HG03342 (cell line): ENCODE data around the gene MRAS.

ENCODE experiments used
- ATAC-seq: cut with Tn5 transposase; IDR thresholded peaks from one replicate; pipeline ENCODE4 v1.9.1; 2021; ENCODE audit warnings: mild to moderate bottlenecking, moderate library complexity; ENCODE audit not compliant: unreplicated experiment

The MRAS gene

GRCh38 chr3:138384976-138385375, 36.6 kb downstream of the MRAS start:
- no peak for ATAC-seq

DNA sequence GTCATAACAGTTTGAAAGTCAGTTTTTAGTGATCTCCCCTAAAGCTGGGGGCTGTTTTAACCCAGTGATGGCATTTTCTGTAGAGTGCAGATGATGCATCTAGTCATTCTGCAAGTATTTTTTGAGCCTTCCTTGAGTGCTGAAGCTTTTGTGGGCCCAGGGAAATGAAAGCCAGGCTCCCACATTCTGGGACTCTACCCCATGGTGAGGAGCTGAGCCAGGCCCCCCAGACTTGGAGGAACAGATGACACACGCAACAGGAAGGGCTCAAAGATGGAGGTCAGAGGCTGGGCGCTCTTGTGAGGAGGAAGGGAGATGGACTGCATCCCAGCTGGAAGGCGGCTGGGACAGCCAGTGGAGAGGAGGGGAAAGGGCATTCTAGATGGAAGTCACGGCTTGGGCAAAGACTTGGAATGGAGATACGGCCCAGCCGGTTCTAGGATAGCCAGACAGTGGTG, 40.8 kb downstream of the MRAS start:
- no peak for ATAC-seq

- no peak for ATAC-seq
Measured at GRCh38 chr3:138389841-138390581, 41.6 kb downstream of the MRAS start.

DNA sequence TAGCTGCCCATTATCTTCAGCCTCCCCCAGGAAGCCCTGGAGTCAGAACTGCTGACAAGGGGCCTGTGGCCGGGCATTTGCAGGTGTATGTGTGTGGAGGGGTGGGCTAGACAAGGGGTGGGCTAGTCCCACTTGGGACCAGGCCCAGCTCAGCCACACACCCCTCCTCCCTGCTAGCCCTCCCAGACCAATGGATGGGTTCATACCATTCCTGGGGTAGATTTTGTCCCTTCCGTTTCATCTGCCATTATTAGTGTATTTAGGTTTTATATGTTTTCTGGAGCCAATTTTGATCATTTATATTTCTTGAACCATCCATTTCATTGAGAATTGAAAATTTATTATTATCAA, 42.2 kb downstream of the MRAS start:
- no peak for ATAC-seq

DNA sequence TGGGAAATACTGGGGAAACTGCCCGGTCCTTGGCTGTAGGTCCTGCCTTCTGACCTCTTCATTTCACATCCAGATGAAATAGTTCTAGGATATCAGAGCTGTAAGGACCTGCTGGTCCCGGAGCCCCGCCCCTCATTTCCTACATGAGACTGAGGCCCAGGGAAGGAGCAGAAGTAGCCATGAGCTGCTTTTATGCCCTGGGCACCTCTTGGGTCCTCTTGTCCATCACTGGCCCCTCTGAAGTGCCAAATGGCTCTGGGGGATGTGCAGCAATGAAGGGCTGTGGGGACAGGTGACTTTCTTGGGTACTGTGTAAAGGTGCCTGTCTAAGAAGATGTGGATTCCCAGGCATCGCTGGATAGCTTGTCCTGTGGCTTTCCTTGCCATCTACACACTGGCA, 45.8 kb downstream of the MRAS start:
- ATAC-seq = no peak

DNA sequence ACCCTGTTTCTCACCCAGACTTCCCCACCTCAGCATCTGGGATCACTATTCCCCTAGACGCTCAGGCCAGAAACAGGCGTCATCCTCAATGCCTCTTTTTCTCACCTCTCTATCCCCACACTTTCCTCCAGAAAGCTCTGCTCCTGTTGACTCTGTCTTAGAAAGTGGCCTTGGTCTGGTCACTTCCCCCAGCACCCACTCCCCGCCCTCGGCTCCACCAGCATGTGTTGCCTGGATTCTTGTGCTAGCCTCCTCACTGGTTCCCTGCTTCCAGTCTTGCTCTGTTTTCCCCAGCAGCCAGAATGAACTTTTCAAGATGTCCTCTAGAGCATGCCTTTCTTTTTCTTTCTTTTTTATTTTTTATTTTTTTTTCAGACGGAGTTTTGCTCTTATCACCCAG, 46.3 kb downstream of the MRAS start:
- no peak for ATAC-seq

DNA sequence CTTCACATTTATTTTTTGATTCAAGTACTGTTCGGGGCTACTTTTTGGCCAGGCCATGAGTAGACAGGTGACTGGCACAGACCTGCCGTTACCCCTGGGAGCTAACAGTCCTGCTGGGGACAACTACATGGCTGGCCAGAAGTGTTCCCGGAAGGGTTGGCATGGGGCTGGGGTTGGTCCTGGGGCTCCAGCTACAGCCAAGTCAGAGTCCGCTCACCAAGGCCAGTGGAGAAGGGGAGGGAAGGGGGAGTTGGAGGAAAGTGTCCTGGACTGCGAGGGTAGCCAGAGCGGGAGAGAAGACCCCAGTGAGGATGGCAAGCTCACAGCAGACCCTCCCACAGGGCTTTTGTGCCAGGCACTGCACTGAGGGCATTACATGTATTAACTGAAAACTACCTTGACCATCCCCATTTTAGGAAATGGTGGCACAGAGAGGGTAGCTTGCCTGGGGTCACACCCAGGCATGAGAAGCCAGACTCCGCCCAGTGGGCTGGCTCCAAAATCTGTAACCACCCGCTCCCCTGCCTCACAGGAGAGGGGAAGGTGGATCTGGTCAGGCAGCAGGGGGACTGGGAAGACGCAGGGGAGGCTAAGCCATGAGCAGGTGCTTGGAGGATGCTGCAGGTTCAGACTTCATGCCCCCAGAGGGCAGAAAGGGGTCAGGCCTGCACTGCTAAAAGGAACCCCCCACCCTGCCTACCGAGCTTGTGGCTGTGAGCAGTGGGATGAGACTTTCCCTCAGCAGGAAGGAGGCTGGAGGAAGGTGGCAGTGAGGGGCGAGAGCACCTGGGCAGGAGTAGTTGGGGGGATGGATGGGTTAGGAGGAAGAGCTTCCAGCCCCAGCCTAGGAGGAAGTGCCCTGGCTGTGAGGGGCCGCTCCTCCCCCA, 47.7 kb downstream of the MRAS start:
- ATAC-seq = no peak

DNA sequence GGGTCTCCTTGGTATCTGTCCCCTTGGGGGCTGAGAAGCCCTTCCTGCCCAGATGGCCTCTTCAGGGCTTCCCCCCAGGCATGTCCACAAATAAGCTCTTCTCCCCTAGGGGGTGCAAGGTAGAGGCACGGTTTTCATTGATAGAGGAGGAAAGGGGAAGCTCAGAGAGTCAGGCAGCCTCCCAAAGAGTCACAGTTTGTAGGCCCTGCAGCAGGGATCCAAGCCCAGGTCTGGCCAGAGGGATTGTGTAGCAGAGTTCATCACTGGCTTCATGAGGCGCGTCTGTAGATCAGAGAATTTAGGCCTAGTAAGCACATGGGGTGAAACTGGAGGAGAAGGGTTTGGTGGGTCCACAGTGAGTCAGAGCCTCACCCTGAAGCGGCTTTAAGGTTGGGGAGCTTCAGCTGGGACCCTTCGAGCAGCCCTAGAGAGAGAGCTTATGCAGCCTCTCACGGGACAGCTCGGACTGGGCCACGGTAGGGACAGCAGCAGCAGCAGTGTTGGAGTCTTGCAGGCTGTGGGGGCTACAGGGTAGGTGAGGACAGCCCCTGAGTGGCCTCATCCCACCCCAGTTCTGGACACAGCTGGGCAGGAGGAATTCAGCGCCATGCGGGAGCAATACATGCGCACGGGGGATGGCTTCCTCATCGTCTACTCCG, 48.5 kb downstream of the MRAS start:
- no peak for ATAC-seq

- ATAC-seq = no peak
Measured at GRCh38 chr3:138397983-138398382, 49.6 kb downstream of the MRAS start.

DNA sequence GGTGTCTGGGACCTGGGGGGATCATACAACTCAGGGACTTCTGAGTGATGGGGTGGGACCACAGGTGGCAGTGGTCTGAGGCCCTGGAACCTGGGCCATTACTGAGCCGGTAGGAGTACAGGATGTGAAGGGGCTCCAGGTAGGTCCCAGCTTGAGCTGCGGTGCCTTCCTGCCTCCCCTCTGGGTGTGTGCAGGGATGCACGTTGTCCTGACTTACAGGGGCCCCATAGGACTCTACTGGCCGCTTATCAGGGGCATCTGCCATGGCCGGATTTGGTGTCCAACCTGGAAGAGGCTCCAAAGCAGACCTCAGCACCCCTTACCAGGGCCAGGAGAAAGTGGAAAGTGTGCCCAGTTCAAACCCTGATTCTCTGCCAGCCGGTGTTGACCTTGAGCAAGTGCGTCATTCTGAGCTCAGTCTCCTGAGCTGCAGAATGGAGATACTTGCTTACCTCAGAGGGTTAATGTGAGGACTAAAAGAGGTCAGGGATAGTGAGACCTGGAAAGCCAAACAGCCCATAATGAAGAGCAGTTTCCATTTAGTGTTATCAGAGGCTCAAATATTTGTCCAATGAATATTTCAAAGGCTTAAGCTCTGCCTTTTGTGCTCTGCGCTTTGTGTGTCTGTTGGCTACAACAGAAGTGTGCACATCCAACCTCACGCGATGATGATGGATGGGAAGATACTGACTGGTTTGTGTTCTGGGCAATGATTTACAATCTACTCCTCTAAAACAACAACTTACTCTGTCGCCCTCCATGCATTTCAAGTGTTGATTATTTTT, 50.6 kb downstream of the MRAS start:
- no peak for ATAC-seq

DNA sequence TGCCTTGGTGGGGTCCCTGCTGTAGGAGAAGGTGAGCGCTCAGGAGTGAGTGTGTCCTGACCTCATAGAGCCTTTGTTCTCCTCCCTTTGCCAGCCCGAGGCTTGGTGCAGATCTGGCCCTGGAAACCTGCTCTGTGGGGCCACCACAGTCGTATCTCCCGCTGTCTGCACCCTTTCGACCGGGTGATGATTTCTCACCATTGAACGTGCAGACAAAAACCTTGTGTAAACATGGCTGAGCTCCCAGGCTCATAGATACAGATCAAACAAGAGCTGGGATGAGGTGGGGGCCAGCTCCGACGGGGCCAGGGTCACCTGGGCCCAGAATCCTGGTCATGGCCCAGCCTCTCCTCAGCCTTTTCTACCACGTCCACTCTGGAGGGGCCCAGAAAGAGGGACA, 51.4 kb downstream of the MRAS start:
- no peak for ATAC-seq

DNA sequence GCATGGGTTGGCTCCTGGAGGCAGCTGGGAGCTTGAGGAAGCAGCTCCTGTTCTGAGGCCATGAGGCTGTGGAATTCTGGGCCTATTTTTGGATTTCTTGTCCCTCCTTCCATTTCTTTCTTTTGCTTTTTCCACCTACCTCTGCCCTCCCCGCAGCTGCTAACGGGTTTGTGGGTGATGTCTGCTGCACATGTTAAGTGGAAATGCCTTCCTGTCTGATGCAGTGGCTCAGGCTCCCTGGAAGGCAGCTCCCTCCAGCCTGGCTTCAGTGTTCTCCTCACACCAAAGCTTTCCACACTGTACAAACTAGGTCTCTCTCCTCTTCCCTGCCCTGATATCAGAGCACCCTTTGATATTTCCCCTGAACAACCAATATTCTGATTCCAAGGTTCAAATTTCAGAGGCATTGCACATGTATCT, 52.3 kb downstream of the MRAS start:
- ATAC-seq = no peak

DNA sequence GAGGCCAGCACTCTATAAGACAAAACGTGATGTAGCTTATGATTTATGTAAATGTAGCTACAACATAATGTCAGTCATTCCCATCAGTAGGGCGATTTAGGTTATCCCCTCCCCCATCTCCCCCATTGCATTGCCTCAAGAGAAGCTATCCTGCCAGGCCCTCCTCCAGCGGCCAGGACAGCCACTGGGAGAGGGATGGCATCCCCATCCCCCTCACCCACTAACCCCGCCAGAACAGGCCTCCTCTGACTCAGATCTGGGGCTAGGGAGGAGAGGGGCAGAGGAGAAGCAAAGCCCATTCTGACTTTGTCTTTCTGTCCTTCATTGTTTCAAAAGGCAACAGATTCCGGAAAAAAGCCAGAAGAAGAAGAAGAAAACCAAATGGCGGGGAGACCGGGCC, 53.5 kb downstream of the MRAS start:
- ATAC-seq = no peak

DNA sequence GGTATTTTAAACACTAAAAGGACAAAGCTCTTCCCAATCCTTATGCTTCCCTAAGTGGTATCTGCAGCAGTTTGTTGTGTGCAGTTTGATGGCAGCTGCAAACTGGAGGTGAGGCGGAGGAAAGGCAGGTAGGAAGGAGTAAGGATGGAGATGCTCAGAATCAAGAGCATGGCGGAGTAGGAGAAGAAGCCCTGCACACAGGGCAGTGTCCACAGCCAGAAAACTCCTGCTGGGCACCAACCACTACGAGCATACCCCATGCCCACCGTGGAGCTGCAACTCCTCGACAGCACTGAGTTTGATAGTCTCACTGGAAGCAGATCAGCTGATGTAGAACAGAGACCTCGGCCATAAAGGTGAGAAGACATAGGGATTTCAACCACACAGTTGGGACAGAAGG, 55.7 kb downstream of the MRAS start:
- ATAC-seq = no peak

GRCh38 chr3:138405001-138405400, 56.6 kb downstream of the MRAS start:
- no peak for ATAC-seq

DNA sequence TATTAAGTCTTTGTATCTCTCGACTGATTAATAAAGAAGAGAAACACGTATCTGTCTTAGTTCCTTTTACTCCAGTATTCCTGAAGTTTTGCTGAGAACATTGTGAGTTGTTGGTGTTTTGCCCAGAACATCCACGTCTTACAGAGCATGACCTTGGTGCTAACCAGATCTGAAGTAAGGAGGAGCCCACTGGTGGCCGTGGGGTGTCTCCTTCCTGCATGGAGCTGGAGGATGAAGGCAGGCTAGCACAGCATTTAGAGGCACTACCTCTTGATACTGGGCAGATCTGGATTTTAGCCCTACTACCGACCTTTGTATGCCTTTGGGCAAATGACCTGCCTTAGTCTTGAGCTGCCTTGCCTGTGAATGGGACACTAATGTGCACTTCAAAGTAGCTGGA, 57.1 kb downstream of the MRAS start:
- no peak for ATAC-seq

GRCh38 chr3:138406606-138407005, 58.2 kb downstream of the MRAS start:
- ATAC-seq = no peak

- no peak for ATAC-seq
Measured at GRCh38 chr3:138407236-138407907, 59.0 kb downstream of the MRAS start.

- no peak for ATAC-seq
Measured at GRCh38 chr3:138408751-138409570, 60.6 kb downstream of the MRAS start.
